Smooth muscle cell (in vitro differentiated cells): Measurements from ENCODE around the gene C11orf52. TPM values are rescaled to one million over a fixed set of nuclear protein-coding genes. Genes with fewer than 3 reads are reported as not detected.
A peak's percentile ranks its signal among the peaks of the same experiment; 100 is the strongest.

Experiments used
- DNase-seq: peaks from one replicate; lab custom pipeline; 2025; ENCODE audit not compliant: unreplicated experiment; lab: John Stamatoyannopoulos, UW
- H2AFZ ChIP-seq: fragments of 200-600 bp; sonication (generic); 2 replicates; pipeline ENCODE4 v1.6.0; 2016; ENCODE audit warnings: antibody characterized with exemption, low read depth, mild to moderate bottlenecking
- H3F3A ChIP-seq: fragments of 200-600 bp; sonication (generic); 2 replicates; pipeline ENCODE4 v1.6.0; 2017; ENCODE audit warnings: antibody characterized with exemption, low read depth
- H3K27ac ChIP-seq: fragments of 200-600 bp; sonication (generic); 2 replicates; pipeline ENCODE4 v1.5.1; 2016; ENCODE audit warnings: low read depth, mild to moderate bottlenecking
- H3K27me3 ChIP-seq: fragments of 200-600 bp; sonication (generic); 2 replicates; pipeline ENCODE4 v1.6.1; 2016; ENCODE audit warnings: low read depth, mild to moderate bottlenecking
- H3K36me3 ChIP-seq: fragments of 200-600 bp; sonication (generic); 2 replicates; pipeline ENCODE4 v1.5.1; 2016; ENCODE audit warnings: low read depth
- H3K4me1 ChIP-seq: fragments of 200-600 bp; sonication (generic); 2 replicates; pipeline ENCODE4 v1.5.1; 2016; ENCODE audit warnings: low read depth
- H3K4me2 ChIP-seq: fragments of 200-600 bp; sonication (generic); 2 replicates; pipeline ENCODE4 v1.6.0; 2016; ENCODE audit warnings: mild to moderate bottlenecking
- H3K4me3 ChIP-seq: fragments of 200-600 bp; sonication (generic); 2 replicates; pipeline ENCODE4 v1.5.1; 2016; ENCODE audit warnings: mild to moderate bottlenecking
- H3K79me2 ChIP-seq: fragments of 200-600 bp; sonication (generic); 2 replicates; pipeline ENCODE4 v1.6.0; 2016; ENCODE audit warnings: low read depth, mild to moderate bottlenecking
- H3K9ac ChIP-seq: fragments of 200-600 bp; sonication (generic); 2 replicates; pipeline ENCODE4 v1.6.0; 2016; ENCODE audit warnings: low read depth
- H3K9me3 ChIP-seq: fragments of 200-600 bp; sonication (generic); replicated peaks from 2 replicates; pipeline ENCODE4 v1.5.1; 2016; ENCODE audit warnings: low read depth
- H4K20me1 ChIP-seq: fragments of 200-600 bp; sonication (generic); 2 replicates; pipeline ENCODE4 v1.6.0; 2016; ENCODE audit warnings: low read depth
- WGBS: methylation state at CpG from one replicate; pipeline ENCODE4 v1.1.7; 2016; ENCODE audit warnings: low lambda C conversion rate; 5-methylcytosine and 5-hydroxymethylcytosine counted together
- polyA plus RNA-seq: library from polyadenylated mRNA; unstranded; fragments of >200 nt; fragmentation: Nextera tagmentation; extraction: Ambion mirVana; gene quantifications from 2 replicates; pipeline ENCODE4 v1.2.1, GENCODE V29; 2016
- total RNA-seq: library from RNA; depleted of rRNA; stranded (reverse); fragments of >200 nt; gene quantifications from 2 replicates; pipeline ENCODE4 v1.2.3, GENCODE V29; 2014
- TF ChIP-seq, protein P1 (sequence below): fragments of 200-600 bp; sonication (generic); IDR thresholded peaks from 2 replicates; pipeline ENCODE4 v1.5.1; 2017; ENCODE audit warnings: borderline replicate concordance, mild to moderate bottlenecking, antibody characterized with exemption; ENCODE audit not compliant: insufficient read depth, poor library complexity, severe bottlenecking

C11orf52 gene
- total and polyA plus RNA-seq, 2 experiments from 2014 or later = 0.64 to 3.0 TPM

- no peak overlapping the region for H3K4me2 ChIP-seq
- peaks cover 9% of the 10 kb centered on the region for H3K4me1 ChIP-seq
- H3K4me3 ChIP-seq = no peak overlapping the region
- no peaks in the 10 kb centered on the region for H3K27me3 ChIP-seq
- no peaks in the 10 kb centered on the region for H3K79me2 ChIP-seq
- no peak overlapping the region for H3K9ac ChIP-seq
- H3K9me3 ChIP-seq = no peaks in the 10 kb centered on the region
- no peaks in the 10 kb centered on the region for H4K20me1 ChIP-seq
- no peak overlapping the region for H2AFZ ChIP-seq
- H3K27ac ChIP-seq = peak overlapping the region; percentile 41
- WGBS = 88% methylated on average over 5 of the region's 5 CpGs
- DNase-seq = no peak
- H3F3A ChIP-seq = no peaks in the 10 kb centered on the region
- TF ChIP-seq, protein P1, sequence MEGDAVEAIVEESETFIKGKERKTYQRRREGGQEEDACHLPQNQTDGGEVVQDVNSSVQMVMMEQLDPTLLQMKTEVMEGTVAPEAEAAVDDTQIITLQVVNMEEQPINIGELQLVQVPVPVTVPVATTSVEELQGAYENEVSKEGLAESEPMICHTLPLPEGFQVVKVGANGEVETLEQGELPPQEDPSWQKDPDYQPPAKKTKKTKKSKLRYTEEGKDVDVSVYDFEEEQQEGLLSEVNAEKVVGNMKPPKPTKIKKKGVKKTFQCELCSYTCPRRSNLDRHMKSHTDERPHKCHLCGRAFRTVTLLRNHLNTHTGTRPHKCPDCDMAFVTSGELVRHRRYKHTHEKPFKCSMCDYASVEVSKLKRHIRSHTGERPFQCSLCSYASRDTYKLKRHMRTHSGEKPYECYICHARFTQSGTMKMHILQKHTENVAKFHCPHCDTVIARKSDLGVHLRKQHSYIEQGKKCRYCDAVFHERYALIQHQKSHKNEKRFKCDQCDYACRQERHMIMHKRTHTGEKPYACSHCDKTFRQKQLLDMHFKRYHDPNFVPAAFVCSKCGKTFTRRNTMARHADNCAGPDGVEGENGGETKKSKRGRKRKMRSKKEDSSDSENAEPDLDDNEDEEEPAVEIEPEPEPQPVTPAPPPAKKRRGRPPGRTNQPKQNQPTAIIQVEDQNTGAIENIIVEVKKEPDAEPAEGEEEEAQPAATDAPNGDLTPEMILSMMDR = no peak
- no peaks in the 10 kb centered on the region for H3K36me3 ChIP-seq
Measured at GRCh38 chr11:111908639-111909305, 9.9 kb upstream of the C11orf52 start.

GRCh38 chr11:111909378-111909777 lies 9.3 kb upstream of the C11orf52 start:
- no peaks in the 10 kb centered on the region for H3F3A ChIP-seq
- H3K27me3 ChIP-seq = no peaks in the 10 kb centered on the region
- H2AFZ ChIP-seq = no peak overlapping the region
- no peaks in the 10 kb centered on the region for H3K79me2 ChIP-seq
- peaks cover 9% of the 10 kb centered on the region for H3K4me1 ChIP-seq
- 33% methylated on average over 5 of the region's 5 CpGs for WGBS
- peak overlapping the region; percentile 74 for H3K4me2 ChIP-seq
- H3K27ac ChIP-seq = peak overlapping the region; percentile 41
- no peak for DNase-seq
- H3K36me3 ChIP-seq = no peaks in the 10 kb centered on the region
- H3K9me3 ChIP-seq = no peaks in the 10 kb centered on the region
- H3K9ac ChIP-seq = no peak overlapping the region
- H4K20me1 ChIP-seq = no peaks in the 10 kb centered on the region
- no peak overlapping the region for H3K4me3 ChIP-seq
- TF ChIP-seq, protein P1 = no peak

DNA sequence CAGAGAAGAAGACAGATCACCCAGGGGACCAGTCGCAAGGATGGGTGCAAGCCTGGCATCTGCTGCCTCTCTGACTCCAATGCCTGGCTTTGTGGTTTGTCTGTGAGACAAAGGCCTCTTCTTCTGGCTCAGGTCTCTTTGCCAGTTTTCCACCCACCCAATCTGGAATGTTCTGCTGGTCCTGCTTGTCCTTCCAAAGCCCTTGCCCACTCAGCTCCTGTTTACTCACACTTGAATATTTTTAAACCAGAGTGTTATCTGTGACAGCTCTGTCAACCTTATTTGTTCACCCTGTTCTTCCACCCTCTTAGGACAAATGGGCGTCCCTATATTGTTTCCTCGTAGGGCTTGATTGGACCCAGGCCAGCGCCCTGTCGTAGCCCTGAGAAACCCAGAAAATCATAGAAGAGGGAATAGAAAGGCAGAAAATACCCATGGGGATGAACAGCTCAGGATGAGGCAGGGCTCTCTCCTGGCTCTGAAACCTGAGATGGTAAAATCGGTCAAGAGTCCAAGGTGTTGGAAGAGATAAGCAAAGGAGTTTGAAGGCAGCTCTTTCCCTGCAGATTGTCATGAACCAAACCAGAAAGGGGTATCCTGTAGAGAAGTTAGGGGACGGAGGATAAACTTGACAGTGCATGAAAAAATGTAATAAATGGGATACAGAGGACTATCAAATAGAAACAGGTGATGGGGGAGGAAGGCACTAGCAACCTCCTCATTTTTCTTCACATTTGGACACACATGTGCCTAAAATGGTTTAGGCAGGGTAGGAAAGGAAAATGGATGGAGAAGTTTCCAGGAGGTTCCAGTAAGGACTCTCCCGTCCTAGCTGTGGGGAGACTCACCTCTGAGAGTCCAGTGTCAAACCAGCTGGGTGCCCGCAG lies 7.8 kb upstream of the C11orf52 start:
- peak overlapping the region; percentile 74 for H3K4me2 ChIP-seq

More for the DNA sequence above, 7.8 kb upstream of the C11orf52 start:
- Histone ChIP-seq H3K79me2 (no peaks in the 10 kb centered on the region), H3K4me1 (peaks cover 9% of the 10 kb centered on the region), H3F3A (no peaks in the 10 kb centered on the region), H2AFZ (no peak overlapping the region), H4K20me1 (no peaks in the 10 kb centered on the region), H3K27me3 (no peaks in the 10 kb centered on the region), H3K36me3 (no peaks in the 10 kb centered on the region), H3K27ac (peak overlapping the region; percentile 82), H3K4me3 (no peak overlapping the region), H3K9ac (no peak overlapping the region), H3K9me3 (no peaks in the 10 kb centered on the region)
- WGBS = 88% methylated on average over 9 of the region's 9 CpGs
- TF ChIP-seq, protein P1 = no peak
- no peak for DNase-seq
